Activated naive CD8-positive, alpha-beta T cell treated with anti-CD3 and anti-CD28 coated beads, Interleukin-2, amount 10 ng/mL, durations not matched to agents 7 days and 5 days (primary cell): ENCODE data around the gene SRSF12. TPM values are rescaled to one million over a fixed set of nuclear protein-coding genes. Genes with fewer than 3 reads are reported as not detected.

Source experiments
- ATAC-seq: fragments of 150-1000 bp; cut with Tn5 transposase; one replicate; pipeline ENCODE4 v1.10.0; 2021; ENCODE audit warnings: low read depth, moderate library complexity
- POLR2A ChIA-PET: fragments of 350-600 bp; sonication (Branson Sonifier 250); formaldehyde crosslinking; loops from one replicate; lab custom pipeline; 2021; ENCODE audit warnings: antibody characterized with exemption; lab: Charles Lee
- DNase-seq: peaks from one replicate; pipeline ENCODE4 v3.0.0; 2021
- H3K27ac Mint-ChIP-seq: one replicate; pipeline ENCODE4 v1.8.0; 2022; ENCODE audit warnings: mild to moderate bottlenecking, mixed read lengths
- H3K27me3 Mint-ChIP-seq: one replicate; pipeline ENCODE4 v1.8.0; 2022; ENCODE audit warnings: mild to moderate bottlenecking, moderate library complexity, mixed read lengths
- H3K36me3 Mint-ChIP-seq: one replicate; pipeline ENCODE4 v1.8.0; 2021; ENCODE audit warnings: mild to moderate bottlenecking, mixed read lengths
- H3K4me1 Mint-ChIP-seq: one replicate; pipeline ENCODE4 v1.8.0; 2021; ENCODE audit warnings: mixed read lengths
- H3K4me3 Mint-ChIP-seq: one replicate; pipeline ENCODE4 v1.8.0; 2022; ENCODE audit warnings: mild to moderate bottlenecking, moderate library complexity, mixed read lengths
- H3K9me3 Mint-ChIP-seq: one replicate; pipeline ENCODE4 v1.8.0; 2021; ENCODE audit warnings: mixed read lengths
- total RNA-seq, 2 experiments: library from RNA; stranded (reverse); gene quantifications; one replicate each; pipeline ENCODE4 v1.2.3, GENCODE V29; 2021

Gene SRSF12
- total RNA-seq, 2 experiments from 2014 or later, result not detected

GRCh38 chr6:89111933-89112332, 5.9 kb downstream of the SRSF12 start:
- DNase-seq (no peak), ATAC-seq (no peak)
- peaks cover 9% of the 10 kb centered on the region for H3K27me3 Mint-ChIP-seq
- H3K27ac Mint-ChIP-seq, result no peak overlapping the region
- no peaks in the 10 kb centered on the region for H3K36me3 Mint-ChIP-seq
- no peak overlapping the region for H3K4me3 Mint-ChIP-seq
- H3K4me1 Mint-ChIP-seq, result peaks cover 2% of the 10 kb centered on the region
- POLR2A ChIA-PET, result no interaction called here
- H3K9me3 Mint-ChIP-seq, result no peaks in the 10 kb centered on the region

DNA sequence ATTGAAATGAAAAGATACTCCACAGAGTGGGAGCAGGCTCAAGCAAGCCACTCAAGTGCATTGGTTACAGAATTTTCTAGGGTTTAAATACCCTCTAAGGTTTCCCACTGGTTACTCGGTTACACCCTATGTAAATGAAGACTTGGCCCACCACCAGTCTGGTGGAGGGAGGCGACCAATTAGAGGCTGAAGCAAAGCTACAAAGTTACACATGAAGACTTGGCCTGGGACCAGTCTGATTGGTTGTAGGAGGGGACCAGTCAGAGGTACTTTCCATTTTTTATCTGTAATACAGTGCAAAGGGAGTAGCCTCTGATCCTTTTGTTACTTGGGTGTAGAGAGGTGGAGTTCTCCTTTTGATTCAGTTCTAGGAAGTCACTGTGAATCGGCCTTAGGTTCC, 7.6 kb downstream of the SRSF12 start:
- POLR2A ChIA-PET, result interaction anchor here (1.2 kb wide), 1 partner anchor 27 kb away, joined by 4 read pairs; no protein-coding TSS in a partner anchor
- no peaks in the 10 kb centered on the region for H3K4me1 Mint-ChIP-seq

DNA sequence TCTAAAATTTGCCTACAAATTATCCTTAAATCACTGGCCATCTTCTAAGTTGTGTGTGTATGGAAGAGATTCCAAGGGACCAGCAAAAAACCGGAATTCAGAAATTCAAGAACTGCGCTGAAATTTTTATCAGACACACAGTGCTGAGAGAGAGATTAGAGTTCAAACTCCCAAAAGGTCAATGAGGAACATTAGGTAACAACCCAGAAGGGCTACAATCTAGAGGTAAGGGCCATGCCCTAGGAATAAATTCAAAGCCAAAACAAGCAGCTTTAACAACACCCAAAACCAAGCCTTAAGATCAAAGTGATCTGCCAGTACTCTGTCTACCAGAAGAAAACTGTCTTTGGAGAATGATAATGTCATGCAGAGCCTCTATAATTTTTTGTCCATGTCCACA, 17.8 kb downstream of the SRSF12 start:
- no peak for DNase-seq
- Mint-ChIP-seq H3K36me3 (no peaks in the 10 kb centered on the region), H3K27me3 (peaks cover 2% of the 10 kb centered on the region), H3K4me3 (no peak overlapping the region), H3K9me3 (no peaks in the 10 kb centered on the region), H3K4me1 (no peaks in the 10 kb centered on the region), H3K27ac (no peak overlapping the region)
- no peak for ATAC-seq
- POLR2A ChIA-PET, result no interaction called here

More for the DNA sequence above, 7.6 kb downstream of the SRSF12 start:
- Mint-ChIP-seq H3K4me3 (no peak overlapping the region), H3K9me3 (no peaks in the 10 kb centered on the region), H3K27ac (no peak overlapping the region), H3K27me3 (peaks cover 3% of the 10 kb centered on the region), H3K36me3 (no peaks in the 10 kb centered on the region)
- DNase-seq (no peak), ATAC-seq (no peak)

GRCh38 chr6:89098461-89098860, 19.4 kb downstream of the SRSF12 start:
- Mint-ChIP-seq H3K27me3 (peaks cover 2% of the 10 kb centered on the region), H3K27ac (no peak overlapping the region), H3K36me3 (no peaks in the 10 kb centered on the region), H3K9me3 (no peaks in the 10 kb centered on the region), H3K4me1 (no peaks in the 10 kb centered on the region), H3K4me3 (no peak overlapping the region)
- POLR2A ChIA-PET, result interaction anchor here (1.0 kb wide), 1 partner anchor 18 kb away, joined by 3 read pairs; the partner anchor contains the start of gene PNRC1
- ATAC-seq, result no peak
- no peak for DNase-seq

- DNase-seq (no peak), ATAC-seq (no peak)
- H3K4me3 Mint-ChIP-seq, result no peak overlapping the region
- no peaks in the 10 kb centered on the region for H3K27me3 Mint-ChIP-seq
- H3K9me3 Mint-ChIP-seq, result no peaks in the 10 kb centered on the region
- H3K4me1 Mint-ChIP-seq, result peaks cover 24% of the 10 kb centered on the region
- peaks cover 31% of the 10 kb centered on the region for H3K36me3 Mint-ChIP-seq
- no peak overlapping the region for H3K27ac Mint-ChIP-seq
- POLR2A ChIA-PET, result no interaction called here
Observed at GRCh38 chr6:89087881-89088280, 30.0 kb downstream of the SRSF12 start.

- POLR2A ChIA-PET, result interaction anchor here (0.6 kb wide), 1 partner anchor 290 kb away, joined by 3 read pairs; no protein-coding TSS in a partner anchor
- DNase-seq (no peak), ATAC-seq (no peak)
- no peak overlapping the region for H3K4me3 Mint-ChIP-seq
- H3K36me3 Mint-ChIP-seq, result peaks cover 41% of the 10 kb centered on the region
- peaks cover 23% of the 10 kb centered on the region for H3K4me1 Mint-ChIP-seq
- no peak overlapping the region for H3K27ac Mint-ChIP-seq
- H3K27me3 Mint-ChIP-seq, result no peaks in the 10 kb centered on the region
- no peaks in the 10 kb centered on the region for H3K9me3 Mint-ChIP-seq
Observed at GRCh38 chr6:89085409-89086205, 32.3 kb downstream of the SRSF12 start.

- Mint-ChIP-seq H3K4me3 (peak overlapping the region; percentile 41), H3K27me3 (no peaks in the 10 kb centered on the region), H3K27ac (peak overlapping the region; percentile 24), H3K4me1 (peaks cover 20% of the 10 kb centered on the region), H3K36me3 (peaks cover 41% of the 10 kb centered on the region), H3K9me3 (no peaks in the 10 kb centered on the region)
- POLR2A ChIA-PET, result interaction anchor here (0.6 kb wide), 1 partner anchor 291 kb away, joined by 3 read pairs; no protein-coding TSS in a partner anchor
- no peak for DNase-seq
- no peak for ATAC-seq
Observed at GRCh38 chr6:89084954-89085353, 32.9 kb downstream of the SRSF12 start.

DNA sequence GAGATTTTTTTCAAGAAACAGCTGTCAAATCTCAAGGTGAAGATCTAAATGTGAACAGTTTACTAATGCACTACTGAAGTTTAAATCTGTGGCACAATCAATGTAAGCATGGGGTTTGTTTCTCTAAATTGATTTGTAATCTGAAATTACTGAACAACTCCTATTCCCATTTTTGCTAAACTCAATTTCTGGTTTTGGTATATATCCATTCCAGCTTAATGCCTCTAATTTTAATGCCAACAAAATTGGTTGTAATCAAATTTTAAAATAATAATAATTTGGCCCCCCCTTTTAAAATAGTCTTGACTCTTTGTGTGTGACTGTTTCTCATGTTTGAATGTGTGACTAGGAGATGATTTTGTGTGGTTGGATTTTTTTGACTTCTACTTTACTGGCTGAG, 33.3 kb downstream of the SRSF12 start:
- H3K36me3 Mint-ChIP-seq, result peaks cover 41% of the 10 kb centered on the region
- DNase-seq (no peak), ATAC-seq (no peak)
- H3K27ac Mint-ChIP-seq, result peak overlapping the region; percentile 24
- H3K9me3 Mint-ChIP-seq, result no peaks in the 10 kb centered on the region
- H3K4me3 Mint-ChIP-seq, result peak overlapping the region; percentile 41
- POLR2A ChIA-PET, result interaction anchor here (1.2 kb wide), 1 partner anchor 8 kb away, joined by 3 read pairs; no protein-coding TSS in a partner anchor
- no peaks in the 10 kb centered on the region for H3K27me3 Mint-ChIP-seq
- H3K4me1 Mint-ChIP-seq, result peaks cover 20% of the 10 kb centered on the region

- POLR2A ChIA-PET, result interaction anchor here (1.3 to 6.1 kb wide), 2 partner anchors 27 to 64 kb away, joined by 4 to 103 read pairs; partner anchors contain the start of gene PM20D2
- ATAC-seq (no peak), DNase-seq (no peak)
- Mint-ChIP-seq H3K4me3 (peak overlapping the region; percentile 85), H3K36me3 (peaks cover 39% of the 10 kb centered on the region), H3K27me3 (no peaks in the 10 kb centered on the region), H3K9me3 (no peaks in the 10 kb centered on the region), H3K27ac (peak overlapping the region; percentile 84), H3K4me1 (peaks cover 25% of the 10 kb centered on the region)
Observed at GRCh38 chr6:89082486-89082891, 35.4 kb downstream of the SRSF12 start.

DNA sequence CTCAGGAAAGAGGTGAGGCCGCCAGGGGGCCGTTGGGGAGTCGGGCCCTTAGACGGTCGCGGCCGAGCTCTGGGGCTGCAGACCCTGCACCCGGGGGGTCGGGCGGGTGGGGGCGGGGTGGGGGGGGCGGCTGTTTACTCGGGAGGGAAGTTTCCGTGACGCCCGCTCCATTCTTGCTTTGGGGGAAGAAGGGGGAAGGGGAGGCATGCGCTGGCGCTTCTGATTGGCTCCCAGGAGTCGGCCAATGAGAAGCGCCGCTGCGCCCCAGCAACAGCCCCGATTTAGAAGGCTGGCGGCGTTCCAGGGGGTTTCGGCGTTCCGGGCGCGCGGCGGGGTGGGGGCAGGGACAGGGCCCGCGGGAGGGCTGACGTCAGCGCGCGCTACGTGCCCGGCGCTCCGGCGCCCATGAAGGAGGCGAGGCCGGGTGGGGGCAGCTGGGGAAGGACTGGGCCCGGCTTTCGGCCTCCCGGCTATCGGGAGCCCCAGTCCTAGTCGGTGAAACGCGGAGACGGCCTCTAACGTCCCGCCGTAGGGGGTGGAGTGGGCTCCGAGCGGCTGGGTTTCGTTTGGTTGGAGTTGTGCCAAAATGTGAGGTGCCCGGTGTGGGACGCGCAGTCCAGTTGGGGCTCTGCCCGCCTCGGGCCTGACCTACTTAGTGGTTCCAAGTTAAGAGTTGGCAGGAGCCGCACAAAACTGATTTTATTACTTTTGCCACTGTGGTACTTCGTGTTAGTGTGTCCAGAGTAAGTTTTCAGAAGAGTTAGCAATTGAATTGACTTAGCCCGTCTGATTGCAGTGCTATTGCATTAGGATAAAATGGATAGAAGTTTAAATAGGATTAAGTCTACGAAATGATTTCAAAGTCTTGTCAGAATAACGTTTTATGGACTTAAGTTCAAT, 36.2 kb downstream of the SRSF12 start:
- H3K4me1 Mint-ChIP-seq, result peaks cover 25% of the 10 kb centered on the region
- peak overlapping the region; percentile 84 for H3K27ac Mint-ChIP-seq
- H3K4me3 Mint-ChIP-seq, result peak overlapping the region; percentile 85
- no peaks in the 10 kb centered on the region for H3K9me3 Mint-ChIP-seq
- ATAC-seq, result peak; percentile 57
- H3K27me3 Mint-ChIP-seq, result no peaks in the 10 kb centered on the region
- POLR2A ChIA-PET, result interaction anchor here (0.6 to 6.1 kb wide), 16 partner anchors 9 to 1351 kb away, joined by 3 to 103 read pairs (median 6); partner anchors contain the start of genes CASP8AP2, PM20D2 and RNGTT
- peak; percentile 97 for DNase-seq
- peaks cover 37% of the 10 kb centered on the region for H3K36me3 Mint-ChIP-seq

DNA sequence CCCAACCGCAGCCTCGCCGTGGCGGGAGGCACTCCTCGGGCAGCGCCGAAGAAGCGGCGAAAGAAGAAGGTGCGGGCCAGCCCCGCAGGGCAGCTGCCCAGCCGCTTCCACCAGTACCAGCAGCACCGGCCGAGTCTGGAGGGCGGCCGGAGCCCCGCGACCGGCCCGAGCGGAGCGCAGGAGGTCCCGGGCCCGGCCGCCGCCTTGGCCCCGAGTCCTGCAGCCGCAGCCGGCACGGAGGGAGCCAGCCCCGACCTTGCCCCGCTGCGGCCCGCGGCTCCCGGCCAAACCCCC, 36.8 kb downstream of the SRSF12 start:
- peak overlapping the region; percentile 98 for H3K27ac Mint-ChIP-seq
- no peaks in the 10 kb centered on the region for H3K27me3 Mint-ChIP-seq
- peaks cover 25% of the 10 kb centered on the region for H3K4me1 Mint-ChIP-seq
- POLR2A ChIA-PET, result interaction anchor here (0.6 to 6.1 kb wide), 26 partner anchors 8 to 1506 kb away, joined by 3 to 103 read pairs (median 4); partner anchors contain the start of genes AKIRIN2, CASP8AP2, MAP3K7 and PM20D2
- ATAC-seq, result peak; percentile 1
- no peaks in the 10 kb centered on the region for H3K9me3 Mint-ChIP-seq
- DNase-seq, result no peak
- peak overlapping the region; percentile 92 for H3K4me3 Mint-ChIP-seq
- peaks cover 34% of the 10 kb centered on the region for H3K36me3 Mint-ChIP-seq

DNA sequence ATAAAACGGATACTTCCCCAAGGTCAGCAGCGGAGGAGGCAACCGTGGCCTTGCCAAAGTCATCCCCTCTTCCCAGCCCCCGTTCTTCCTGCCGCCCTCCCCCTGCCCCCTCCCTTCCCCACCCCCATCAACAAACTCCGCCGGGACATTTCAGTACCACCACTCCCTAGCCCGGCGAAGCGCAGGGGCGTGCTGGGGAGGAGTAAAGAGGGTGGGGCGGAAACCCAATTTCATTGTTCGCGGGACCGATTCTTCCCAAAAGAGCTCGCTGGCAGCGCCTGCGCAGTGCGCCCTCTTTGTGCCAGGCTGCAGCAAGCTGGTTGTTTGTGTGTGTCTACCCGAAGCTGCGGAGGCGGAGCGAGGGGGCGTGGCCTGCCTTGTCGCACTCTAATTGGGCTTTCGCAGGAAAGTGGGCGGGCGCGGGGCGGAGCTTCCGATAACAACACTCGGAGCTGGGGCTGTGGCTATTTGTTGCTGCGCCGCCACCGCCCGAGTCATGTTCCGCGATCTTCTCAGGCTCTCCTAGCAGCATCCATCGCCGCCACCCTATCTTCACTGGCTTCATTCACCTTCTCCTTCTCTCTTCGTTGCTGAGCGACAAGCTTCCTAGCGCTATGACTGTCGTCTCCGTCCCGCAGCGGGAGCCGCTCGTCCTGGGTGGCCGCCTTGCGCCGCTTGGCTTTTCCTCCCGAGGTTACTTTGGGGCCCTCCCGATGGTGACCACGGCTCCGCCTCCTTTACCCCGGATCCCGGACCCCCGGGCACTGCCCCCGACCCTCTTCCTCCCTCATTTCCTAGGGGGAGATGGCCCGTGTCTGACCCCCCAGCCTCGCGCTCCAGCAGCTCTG, 37.4 kb downstream of the SRSF12 start, which contains the start of gene PNRC1:
TSS of gene PNRC1 (plus strand) at position 471 of the 848 bp plus-strand sequence. CDS start at position 615, 144 bp downstream.
- peaks cover 25% of the 10 kb centered on the region for H3K4me1 Mint-ChIP-seq
- no peaks in the 10 kb centered on the region for H3K27me3 Mint-ChIP-seq
- H3K27ac Mint-ChIP-seq, result peak within 1 kb of the TSS; percentile 98
- H3K36me3 Mint-ChIP-seq, result peaks cover 31% of the 10 kb centered on the region
- POLR2A ChIA-PET, result interaction anchor here (0.7 to 6.1 kb wide), 32 partner anchors 9 to 1507 kb away, joined by 3 to 103 read pairs (median 4); partner anchors contain the start of genes AKIRIN2, CASP8AP2, MAP3K7 and PM20D2
- ATAC-seq (peak; percentile 65), DNase-seq (peak; percentile 100)
- peak within 1 kb of the TSS; percentile 92 for H3K4me3 Mint-ChIP-seq
- H3K9me3 Mint-ChIP-seq, result no peaks in the 10 kb centered on the region
